Measurements from ENCODE around the gene NEUROG2. TPM values are rescaled to one million over a fixed set of nuclear protein-coding genes. Genes with fewer than 3 reads are reported as not detected.

NEUROG2 gene
- polyA plus RNA-seq, 6 donors from 2014 or later = not detected

GRCh38 chr4:112517911-112518310 is 1.9 kb upstream of the NEUROG2 start:
- H3K9me3 Mint-ChIP-seq = peaks cover 0 to 46% (median 22%) of the 10 kb centered on the region in 7 donors
- peaks cover 4 to 21% of the 10 kb centered on the region in 2 donors for H3K36me3 Mint-ChIP-seq
- no peak for ATAC-seq (ENCODE audit: low read depth in 2 of 2)
- H3K27me3 Mint-ChIP-seq = peaks cover 89 to 96% (median 93%) of the 10 kb centered on the region in 3 donors
- H3K27ac Mint-ChIP-seq = peak overlapping the region in 2 of 6 donors; percentile 74 to 91
- peaks cover 51 to 62% (median 61%) of the 10 kb centered on the region in 3 donors for H3K4me1 Mint-ChIP-seq
- H3K4me3 Mint-ChIP-seq = peak overlapping the region; percentile 60 to 95 (median 88)
- no peak for DNase-seq

GRCh38 chr4:112517067-112517634 is 1.2 kb upstream of the NEUROG2 start:
- peaks cover 89 to 94% (median 94%) of the 10 kb centered on the region in 3 donors for H3K27me3 Mint-ChIP-seq
- peaks cover 3 to 21% of the 10 kb centered on the region in 2 donors for H3K36me3 Mint-ChIP-seq
- H3K4me1 Mint-ChIP-seq = peaks cover 47 to 59% (median 53%) of the 10 kb centered on the region in 3 donors
- ATAC-seq (ENCODE audit: low read depth in 2 of 2) (peak in 1 of 2 donors; percentile 8), DNase-seq (no peak)
- peak overlapping the region; percentile 81 to 95 (median 90) for H3K4me3 Mint-ChIP-seq
- peaks cover 0 to 47% (median 15%) of the 10 kb centered on the region in 7 donors for H3K9me3 Mint-ChIP-seq
- H3K27ac Mint-ChIP-seq = peak overlapping the region in 3 of 6 donors; percentile 13 to 86 (median 80)

GRCh38 chr4:112516471-112517066 is 589 bp upstream of the NEUROG2 start:
- Mint-ChIP-seq H3K36me3 (peaks cover 7 to 26% of the 10 kb centered on the region in 2 donors), H3K4me3 (peak overlapping the region; percentile 81 to 99 (median 94)), H3K9me3 (peaks cover 0 to 47% (median 11%) of the 10 kb centered on the region in 7 donors), H3K27ac (peak overlapping the region in 2 of 6 donors; percentile 80 to 86), H3K27me3 (peaks cover 89 to 94% (median 94%) of the 10 kb centered on the region in 3 donors), H3K4me1 (peaks cover 44 to 57% (median 54%) of the 10 kb centered on the region in 3 donors)
- DNase-seq = no peak
- no peak for ATAC-seq (ENCODE audit: low read depth in 2 of 2)

- peak; percentile 68 for ATAC-seq (ENCODE audit: low read depth in 2 of 2)
- H3K4me3 Mint-ChIP-seq = peak overlapping the region; percentile 81 to 99 (median 94)
- peaks cover 12 to 29% of the 10 kb centered on the region in 2 donors for H3K36me3 Mint-ChIP-seq
- H3K4me1 Mint-ChIP-seq = peaks cover 46 to 57% (median 51%) of the 10 kb centered on the region in 3 donors
- DNase-seq = peak; percentile 44
- peaks cover 85 to 94% (median 89%) of the 10 kb centered on the region in 3 donors for H3K27me3 Mint-ChIP-seq
- H3K9me3 Mint-ChIP-seq = peaks cover 0 to 41% (median 9%) of the 10 kb centered on the region in 7 donors
- H3K27ac Mint-ChIP-seq = peak overlapping the region in 4 of 6 donors; percentile 34 to 97 (median 82)
These were observed 548 bp downstream of the NEUROG2 start for GRCh38 chr4:112515198-112516065.

- H3K27ac Mint-ChIP-seq = peak overlapping the region in 3 of 6 donors; percentile 34 to 86 (median 79)
- peaks cover 48 to 63% (median 54%) of the 10 kb centered on the region in 3 donors for H3K4me1 Mint-ChIP-seq
- H3K4me3 Mint-ChIP-seq = peak overlapping the region; percentile 81 to 99 (median 94)
- DNase-seq = no peak
- H3K9me3 Mint-ChIP-seq = peaks cover 0 to 37% (median 12%) of the 10 kb centered on the region in 7 donors
- peaks cover 83 to 94% (median 85%) of the 10 kb centered on the region in 3 donors for H3K27me3 Mint-ChIP-seq
- peak; percentile 1 to 4 for ATAC-seq (ENCODE audit: low read depth in 2 of 2)
- peaks cover 12 to 23% of the 10 kb centered on the region in 2 donors for H3K36me3 Mint-ChIP-seq
These were observed 1.3 kb downstream of the NEUROG2 start for GRCh38 chr4:112514647-112515197.

GRCh38 chr4:112513971-112514646 is 1.9 kb downstream of the NEUROG2 start:
- DNase-seq (no peak), ATAC-seq (ENCODE audit: low read depth in 2 of 2) (no peak)
- Mint-ChIP-seq H3K27ac (peak overlapping the region in 1 of 6 donors; percentile 79), H3K27me3 (peaks cover 83 to 94% (median 85%) of the 10 kb centered on the region in 3 donors), H3K4me3 (peak overlapping the region; percentile 81 to 99 (median 92)), H3K9me3 (peaks cover 0 to 31% (median 12%) of the 10 kb centered on the region in 7 donors), H3K4me1 (peaks cover 54 to 70% (median 60%) of the 10 kb centered on the region in 3 donors), H3K36me3 (peaks cover 12 to 17% of the 10 kb centered on the region in 2 donors)

- peaks cover 81 to 90% (median 82%) of the 10 kb centered on the region in 3 donors for H3K27me3 Mint-ChIP-seq
- peak overlapping the region in 7 of 8 donors; percentile 22 to 78 (median 64) for H3K4me3 Mint-ChIP-seq
- ATAC-seq (ENCODE audit: low read depth in 2 of 2) = no peak
- peaks cover 0 to 39% (median 12%) of the 10 kb centered on the region in 7 donors for H3K9me3 Mint-ChIP-seq
- H3K36me3 Mint-ChIP-seq = peaks cover 12 to 16% of the 10 kb centered on the region in 2 donors
- peaks cover 47 to 60% (median 51%) of the 10 kb centered on the region in 3 donors for H3K4me1 Mint-ChIP-seq
- no peak for DNase-seq
- H3K27ac Mint-ChIP-seq = peak overlapping the region in 2 of 6 donors; percentile 78 to 94
These were observed 4.2 kb downstream of the NEUROG2 start for GRCh38 chr4:112511803-112512118.

- H3K4me1 Mint-ChIP-seq = peaks cover 44 to 55% (median 48%) of the 10 kb centered on the region in 3 donors
These were observed 4.7 kb downstream of the NEUROG2 start for GRCh38 chr4:112511093-112511802.

GRCh38 chr4:112510291-112511092 is 5.5 kb downstream of the NEUROG2 start:
- peaks cover 40 to 49% (median 44%) of the 10 kb centered on the region in 3 donors for H3K4me1 Mint-ChIP-seq
- peaks cover 0 to 39% (median 12%) of the 10 kb centered on the region in 7 donors for H3K9me3 Mint-ChIP-seq
- peak overlapping the region; percentile 58 to 85 (median 80) for H3K4me3 Mint-ChIP-seq
- ATAC-seq (ENCODE audit: low read depth in 2 of 2) (no peak), DNase-seq (no peak)
- peaks cover 78 to 91% (median 81%) of the 10 kb centered on the region in 3 donors for H3K27me3 Mint-ChIP-seq
- H3K36me3 Mint-ChIP-seq = peaks cover 12 to 16% of the 10 kb centered on the region in 2 donors
- peak overlapping the region in 2 of 6 donors; percentile 47 to 86 for H3K27ac Mint-ChIP-seq

More at GRCh38 chr4:112511093-112511802, 4.7 kb downstream of the NEUROG2 start:
- ATAC-seq (ENCODE audit: low read depth in 2 of 2) (no peak), DNase-seq (no peak)
- H3K9me3 Mint-ChIP-seq = peaks cover 0 to 39% (median 12%) of the 10 kb centered on the region in 7 donors
- peak overlapping the region; percentile 56 to 84 (median 70) for H3K4me3 Mint-ChIP-seq
- peaks cover 80 to 90% (median 82%) of the 10 kb centered on the region in 3 donors for H3K27me3 Mint-ChIP-seq
- H3K27ac Mint-ChIP-seq = peak overlapping the region in 2 of 6 donors; percentile 78 to 94
- peaks cover 12 to 16% of the 10 kb centered on the region in 2 donors for H3K36me3 Mint-ChIP-seq

- Mint-ChIP-seq H3K36me3 (peaks cover 12 to 14% of the 10 kb centered on the region in 2 donors), H3K27me3 (peaks cover 73 to 88% (median 81%) of the 10 kb centered on the region in 3 donors), H3K4me1 (peaks cover 34 to 39% (median 38%) of the 10 kb centered on the region in 3 donors), H3K9me3 (peaks cover 0 to 39% (median 12%) of the 10 kb centered on the region in 7 donors), H3K27ac (peak overlapping the region in 5 of 6 donors; percentile 36 to 89 (median 86)), H3K4me3 (peak overlapping the region; percentile 55 to 87 (median 83))
- peak; percentile 30 to 34 for ATAC-seq (ENCODE audit: low read depth in 2 of 2)
- DNase-seq = no peak
These were observed 6.5 kb downstream of the NEUROG2 start for GRCh38 chr4:112509243-112510141.

Measured in naive B cell (primary cell).